Measurements from ENCODE around the gene PET117.
"Not testable (repeated sequence)": the region's sequence is repeated elsewhere in the genome, so short reads cannot be mapped to it uniquely, and the experiment has no call there.

PET117 gene

GRCh38 chr20:18137412-18138265 lies at the start of gene PET117, which contains the start of gene KAT14:
Gene PET117, plus strand, starts transcription at chr20:18137863. Its CDS starts 93 bp downstream, at chr20:18137956.
Gene KAT14, plus strand, starts transcription at chr20:18137863. Its CDS starts 4,798 bp downstream, at chr20:18142661.
- DNase-seq = peak; percentile 93

GRCh38 chr20:18088298-18088697 lies 49.4 kb upstream of the PET117 start:
- not testable (repeated sequence) for DNase-seq

- not testable (repeated sequence) for DNase-seq
Measured at GRCh38 chr20:18088841-18089240, 48.8 kb upstream of the PET117 start.

- no peak for DNase-seq
Measured at GRCh38 chr20:18090044-18090443, 47.6 kb upstream of the PET117 start.

- no peak for DNase-seq
Measured at GRCh38 chr20:18090477-18090876, 47.2 kb upstream of the PET117 start.

GRCh38 chr20:18091623-18092022 lies 46.0 kb upstream of the PET117 start:
- DNase-seq = no peak

GRCh38 chr20:18092890-18093289 lies 44.8 kb upstream of the PET117 start:
- no peak for DNase-seq

- DNase-seq = no peak
Measured at GRCh38 chr20:18093388-18093787, 44.3 kb upstream of the PET117 start.

- no peak for DNase-seq
Measured at GRCh38 chr20:18094191-18094590, 43.5 kb upstream of the PET117 start.

GRCh38 chr20:18100569-18100968 lies 37.1 kb upstream of the PET117 start:
- not testable (repeated sequence) for DNase-seq

GRCh38 chr20:18101125-18101810 lies 36.4 kb upstream of the PET117 start:
- DNase-seq = no peak

- no peak for DNase-seq
Measured at GRCh38 chr20:18103497-18103896, 34.2 kb upstream of the PET117 start.

- DNase-seq = no peak
Measured at GRCh38 chr20:18108326-18108725, 29.3 kb upstream of the PET117 start.

- DNase-seq = peak; percentile 5
Measured at GRCh38 chr20:18128574-18128973, 9.1 kb upstream of the PET117 start.

GRCh38 chr20:18132663-18133062 lies 5.0 kb upstream of the PET117 start:
- no peak for DNase-seq

GRCh38 chr20:18133962-18134361 lies 3.7 kb upstream of the PET117 start:
- DNase-seq = no peak

GRCh38 chr20:18138266-18138582 lies 561 bp downstream of the PET117 start:
- DNase-seq = no peak

GRCh38 chr20:18138639-18139583 lies 1.2 kb downstream of the PET117 start:
- DNase-seq = no peak

GRCh38 chr20:18139832-18140231 lies 2.2 kb downstream of the PET117 start:
- DNase-seq = no peak

- no peak for DNase-seq
Measured at GRCh38 chr20:18144541-18145099, 7.0 kb downstream of the PET117 start.

GRCh38 chr20:18154342-18154741 lies 16.7 kb downstream of the PET117 start:
- no peak for DNase-seq

- no peak for DNase-seq
Measured at GRCh38 chr20:18156045-18156444, 18.4 kb downstream of the PET117 start.

GRCh38 chr20:18164356-18164755 lies 26.7 kb downstream of the PET117 start:
- DNase-seq = no peak

Data from activated CD4-positive, alpha-beta T cell treated with anti-CD3 and anti-CD28 coated beads for 48 hours (primary cell).